SK-N-SH (cell line): ENCODE results near the gene PLCB3. TPM values are rescaled to one million over a fixed set of nuclear protein-coding genes. Genes with fewer than 3 reads are reported as not detected.
A peak's percentile ranks its signal among the peaks of the same experiment; 100 is the strongest.
"Not testable (repeated sequence)": the region's sequence is repeated elsewhere in the genome, so short reads cannot be mapped to it uniquely, and the experiment has no call there.

Experiments used
- CTCF ChIA-PET: fragments of 300-600, 350-600 bp; formaldehyde crosslinking; extraction: SDS; loops from one replicate; lab custom pipeline; 2021; lab: Yijun Ruan, JAX
- POLR2A ChIA-PET: fragments of 350-600 bp; sonication (Branson Sonifier 250); formaldehyde crosslinking; extraction: SDS; loops from one replicate; lab custom pipeline; 2020; ENCODE audit warnings: antibody characterized with exemption, inconsistent platforms; lab: Yijun Ruan, JAX
- DNase-seq: peaks from one replicate; pipeline ENCODE4 v3.0.0; 2012
- H2AFZ ChIP-seq: fragments of 200-600 bp; sonication (generic); 2 replicates; pipeline ENCODE4 v1.8.1; 2016; ENCODE audit warnings: antibody characterized with exemption, mild to moderate bottlenecking, low read depth
- H3F3A ChIP-seq: fragments of 200-600 bp; sonication (generic); replicated peaks from 2 replicates; pipeline ENCODE3; 2016; ENCODE audit warnings: antibody characterized with exemption, mild to moderate bottlenecking; ENCODE audit not compliant: insufficient read depth
- H3K27ac ChIP-seq, 2 experiments: fragments of 200-500 bp in 1 of 2; fragments of 200-600 bp in 1 of 2; sonication (Bioruptor generic) in 1 of 2; sonication (generic), shearing (Covaris generic) in 1 of 2; 2 replicates each; pipeline versions ENCODE4 v1.5.1 to v1.6.1; 2014 to 2016; ENCODE audit warnings: low read depth in 2 of 2, inconsistent platforms in 1 of 2, low read length in 1 of 2, mild to moderate bottlenecking in 1 of 2, mixed read lengths in 1 of 2
- H3K27me3 ChIP-seq: fragments of 200-600 bp; sonication (generic), shearing (Covaris generic); 2 replicates; pipeline ENCODE4 v1.6.1; 2016; ENCODE audit warnings: mixed run types; ENCODE audit not compliant: insufficient read depth
- H3K36me3 ChIP-seq, 2 experiments: fragments of 200-500 bp in 1 of 2; fragments of 200-600 bp in 1 of 2; sonication (Bioruptor generic) in 1 of 2; sonication (generic) in 1 of 2; replicated peaks in 1 of 2; 2 replicates each; pipeline versions ENCODE3 to v1.5.1; 2014 to 2016; ENCODE audit warnings: low read length in 1 of 2, mild to moderate bottlenecking in 1 of 2; ENCODE audit not compliant: insufficient read depth in 2 of 2, control insufficient read depth in 1 of 2
- H3K4me1 ChIP-seq, 2 experiments: fragments of 200-500 bp in 1 of 2; fragments of 200-600 bp in 1 of 2; sonication (Bioruptor generic) in 1 of 2; sonication (generic), shearing (Covaris generic) in 1 of 2; 2 replicates each; pipeline versions ENCODE4 v1.5.1 to v1.6.1; 2014 to 2016; ENCODE audit warnings: low read depth in 1 of 2, low read length in 1 of 2, mixed run types in 1 of 2; ENCODE audit not compliant: insufficient read depth in 2 of 2, control insufficient read depth in 1 of 2
- H3K4me2 ChIP-seq: fragments of 200-600 bp; sonication (generic), shearing (Covaris generic); 2 replicates; pipeline ENCODE4 v1.6.1; 2017; ENCODE audit warnings: mixed run types
- H3K4me3 ChIP-seq, 2 experiments: fragments of 200-500 bp in 1 of 2; fragments of 200-600 bp in 1 of 2; sonication (Bioruptor generic) in 1 of 2; sonication (generic), shearing (Covaris generic) in 1 of 2; 2 replicates each; pipeline versions ENCODE4 v1.5.1 to v1.8.1; 2014 to 2016; ENCODE audit warnings: low read depth in 2 of 2, inconsistent platforms in 1 of 2, low read length in 1 of 2, mild to moderate bottlenecking in 1 of 2, mixed read lengths in 1 of 2, moderate library complexity in 1 of 2
- H3K79me2 ChIP-seq: fragments of 200-600 bp; sonication (generic); 2 replicates; pipeline ENCODE4 v1.8.1; 2017; ENCODE audit warnings: mild to moderate bottlenecking; ENCODE audit not compliant: insufficient read depth
- H3K9ac ChIP-seq: fragments of 200-600 bp; sonication (generic); 2 replicates; pipeline ENCODE4 v1.6.1; 2017; ENCODE audit warnings: mixed run types
- H3K9me2 ChIP-seq: fragments of 200-600 bp; sonication (generic); 2 replicates; pipeline ENCODE4 v1.6.1; 2017; ENCODE audit warnings: mixed run types
- H3K9me3 ChIP-seq: fragments of 200-600 bp; sonication (generic); 2 replicates; pipeline ENCODE4 v1.6.1; 2017; ENCODE audit warnings: mixed run types, mild to moderate bottlenecking, moderate library complexity
- H4K20me1 ChIP-seq: fragments of 200-600 bp; sonication (generic); 2 replicates; pipeline ENCODE4 v1.6.1; 2017; ENCODE audit warnings: mild to moderate bottlenecking, mixed run types; ENCODE audit not compliant: insufficient read depth
- CTCF ChIP-seq: fragments of 200-600 bp; sonication (generic); IDR thresholded peaks from 2 replicates; pipeline ENCODE4 v1.6.1; 2017; ENCODE audit warnings: antibody characterized with exemption, mild to moderate bottlenecking, moderate library complexity
- GABPA ChIP-seq: IDR thresholded peaks from 2 replicates; pipeline ENCODE4 v1.4.0; 2012; ENCODE audit warnings: low read depth, mild to moderate bottlenecking
- GATA2 ChIP-seq: sonication (generic); formaldehyde crosslinking; IDR thresholded peaks from 2 replicates; pipeline ENCODE4 v1.5.0; 2020; ENCODE audit warnings: mild to moderate bottlenecking, missing genetic modification reagents
- JUND ChIP-seq: IDR thresholded peaks from 2 replicates; pipeline ENCODE4 v1.4.0; 2012
- RFX5 ChIP-seq: IDR thresholded peaks from 2 replicates; pipeline ENCODE4 v1.6.1; 2012; ENCODE audit warnings: mild to moderate bottlenecking, improper control_type of control experiment, low read length
- SMC3 ChIP-seq: IDR thresholded peaks from 2 replicates; pipeline ENCODE4 v1.6.1; 2012; ENCODE audit warnings: low read depth, low read length, improper control_type of control experiment
- TCF12 ChIP-seq: IDR thresholded peaks from 2 replicates; pipeline ENCODE4 v1.4.0; 2012
- TEAD4 ChIP-seq: IDR thresholded peaks from 2 replicates; pipeline ENCODE4 v1.4.0; 2012; ENCODE audit warnings: mild to moderate bottlenecking, borderline replicate concordance; ENCODE audit not compliant: insufficient read depth
- WGBS: methylation state at CpG from one replicate; pipeline ENCODE4 v1.1.6; 2017; ENCODE audit warnings: low lambda C conversion rate; 5-methylcytosine and 5-hydroxymethylcytosine counted together
- polyA plus RNA-seq, 3 experiments: library from polyadenylated mRNA; depleted of rRNA; stranded (reverse); fragments of >200 nt; gene quantifications; 2 replicates each; pipeline ENCODE4 v1.2.3, GENCODE V29; 2012

PLCB3 gene
- polyA plus RNA-seq, 1 of the 3 experiments (the other 2 are of a cell fraction): 30.4 TPM

DNA sequence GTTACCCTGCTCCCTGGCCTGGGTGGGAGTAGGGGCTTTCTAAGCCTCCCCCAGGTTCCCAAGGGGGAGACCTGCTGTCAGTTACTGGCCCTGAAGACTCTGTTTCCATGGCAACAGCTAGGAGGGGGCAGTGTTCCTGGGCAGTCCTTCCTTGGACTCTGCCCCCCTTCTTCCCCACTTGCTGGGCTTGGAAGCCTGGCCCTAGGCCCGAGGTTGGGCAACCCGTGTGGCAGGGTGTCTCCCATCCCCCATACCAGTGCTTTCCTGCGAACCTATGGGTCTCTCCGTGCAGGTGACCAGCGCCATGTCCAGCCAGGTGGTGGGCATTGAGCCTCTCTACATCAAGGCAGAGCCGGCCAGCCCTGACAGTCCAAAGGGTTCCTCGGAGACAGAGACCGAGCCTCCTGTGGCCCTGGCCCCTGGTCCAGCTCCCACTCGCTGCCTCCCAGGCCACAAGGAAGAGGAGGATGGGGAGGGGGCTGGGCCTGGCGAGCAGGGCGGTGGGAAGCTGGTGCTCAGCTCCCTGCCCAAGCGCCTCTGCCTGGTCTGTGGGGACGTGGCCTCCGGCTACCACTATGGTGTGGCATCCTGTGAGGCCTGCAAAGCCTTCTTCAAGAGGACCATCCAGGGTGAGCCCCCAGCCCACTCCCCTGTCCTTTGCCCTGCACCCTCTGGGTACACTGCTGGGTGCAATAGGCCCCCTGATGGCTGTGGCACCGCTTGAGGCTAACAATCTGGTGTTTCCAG lies 55.7 kb downstream of the PLCB3 start:
- CTCF ChIA-PET: interaction anchor here (1.0 to 6.7 kb wide), 3 partner anchors 10 to 24 kb away, joined by 3 to 196 read pairs (median 27); partner anchors contain the start of genes BAD, GPR137, KCNK4 and PRDX5
- H2AFZ ChIP-seq: no peak overlapping the region
- H3K4me2 ChIP-seq: peak overlapping the region; percentile 99

GRCh38 chr11:64307795-64308194 lies 56.5 kb downstream of the PLCB3 start:
- H3K4me3 ChIP-seq, H4K20me1 ChIP-seq, H3K36me3 ChIP-seq, H3K9me2 ChIP-seq, DNase-seq, H3K4me2 ChIP-seq, H3K27me3 ChIP-seq, H3K9me3 ChIP-seq, H3K9ac ChIP-seq, H3K27ac ChIP-seq, CTCF ChIA-PET, H2AFZ ChIP-seq: not testable (repeated sequence)
- POLR2A ChIA-PET: interaction anchor here (1.6 kb wide), 1 partner anchor 10 kb away, joined by 9 read pairs; the partner anchor contains the start of gene PRDX5
- Histone ChIP-seq H3K4me1 (peaks cover 5 to 18% of the 10 kb centered on the region in 2 experiments; a peak in 2 of 4 replicates), H3K79me2 (peaks cover 34% of the 10 kb centered on the region; the same call in 1 of the 2 replicates), H3F3A (peaks cover 12% of the 10 kb centered on the region)
- WGBS: 97% methylated on average over 5 of the region's 5 CpGs

More for the DNA sequence above, 55.7 kb downstream of the PLCB3 start:
- no peak for DNase-seq
- Histone ChIP-seq H3K27me3 (no peaks in the 10 kb centered on the region), H3F3A (peaks cover 12% of the 10 kb centered on the region), H3K9me2 (no peaks in the 10 kb centered on the region), H3K4me1 (peaks cover 5 to 18% of the 10 kb centered on the region in 2 experiments; a peak in 2 of 4 replicates), H3K27ac (no peak overlapping the region; a peak in 1 of 4 replicates), H3K4me3 (peak overlapping the region; percentile 65 to 78), H4K20me1 (no peaks in the 10 kb centered on the region), H3K9ac (peak overlapping the region; percentile 65; the same call in 1 of the 2 replicates), H3K79me2 (peaks cover 34% of the 10 kb centered on the region; the same call in 1 of the 2 replicates), H3K9me3 (no peaks in the 10 kb centered on the region), H3K36me3 (peaks cover 0 to 2% of the 10 kb centered on the region in 2 experiments)
- TF ChIP-seq GABPA (no peak), CTCF (no peak), GATA2 (CRISPR knock-in tag) (no peak), RFX5 (no peak), SMC3 (no peak), TCF12 (no peak), TEAD4 (no peak), JUND (no peak)
- 70% methylated on average over 9 of the region's 15 CpGs for WGBS
- POLR2A ChIA-PET: interaction anchor here (1.6 kb wide), 1 partner anchor 11 kb away, joined by 9 read pairs; the partner anchor contains the start of gene PRDX5
